Effector CD8-positive, alpha-beta T cell (primary cell): Measurements from ENCODE around the gene EIPR1.
"Not testable (repeated sequence)": the region's sequence is repeated elsewhere in the genome, so short reads cannot be mapped to it uniquely, and the experiment has no call there.

Experiments
- DNase-seq: peaks from one replicate; lab custom pipeline; 2025; lab: John Stamatoyannopoulos, UW

EIPR1 gene

DNA sequence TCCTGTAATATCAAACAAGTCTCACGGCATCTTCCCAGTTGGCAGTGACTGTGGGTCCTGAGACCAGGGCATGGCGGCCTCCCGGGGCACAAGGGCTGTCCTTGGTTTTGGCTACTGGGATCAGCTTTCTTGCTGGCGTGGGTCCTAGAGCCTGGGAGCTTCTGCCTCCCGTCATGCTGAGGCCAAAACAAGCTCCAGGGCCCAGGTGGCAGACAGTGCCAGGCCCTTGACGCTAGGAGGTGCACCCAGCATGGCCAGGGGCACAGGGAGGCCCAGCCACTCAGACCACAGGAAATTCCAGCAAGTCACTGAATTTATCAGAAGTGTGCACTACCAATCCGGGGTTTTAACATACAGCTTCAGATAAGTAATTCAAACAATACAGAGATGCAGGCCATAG lies 184.7 kb downstream of the EIPR1 start:
- no peak for DNase-seq

DNA sequence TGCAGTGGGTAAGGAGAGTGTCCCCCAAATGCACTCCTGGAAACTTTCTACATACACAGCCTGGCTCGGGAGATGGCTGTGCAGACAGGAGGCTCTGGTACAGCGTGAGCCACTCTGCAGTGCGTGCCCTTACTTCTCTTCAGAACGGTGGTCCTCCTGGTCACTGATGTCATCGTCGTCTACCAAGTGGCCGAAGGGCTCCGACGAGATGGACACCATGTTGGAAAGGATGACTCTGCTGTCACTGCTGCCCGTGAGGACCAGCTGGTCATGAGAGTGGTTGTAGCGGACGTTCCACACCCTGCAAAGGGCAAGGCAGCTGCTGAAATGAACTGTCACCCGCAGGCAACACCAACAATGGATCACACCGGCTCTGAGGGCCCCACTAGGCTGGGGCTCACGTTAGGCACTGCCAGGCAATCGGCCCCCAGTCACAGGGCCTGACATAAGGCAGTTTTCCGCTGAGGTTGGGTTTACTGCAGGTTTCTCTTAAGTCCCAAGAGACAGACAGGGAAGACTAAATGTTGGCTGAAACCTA lies 185.3 kb downstream of the EIPR1 start:
- no peak for DNase-seq

DNA sequence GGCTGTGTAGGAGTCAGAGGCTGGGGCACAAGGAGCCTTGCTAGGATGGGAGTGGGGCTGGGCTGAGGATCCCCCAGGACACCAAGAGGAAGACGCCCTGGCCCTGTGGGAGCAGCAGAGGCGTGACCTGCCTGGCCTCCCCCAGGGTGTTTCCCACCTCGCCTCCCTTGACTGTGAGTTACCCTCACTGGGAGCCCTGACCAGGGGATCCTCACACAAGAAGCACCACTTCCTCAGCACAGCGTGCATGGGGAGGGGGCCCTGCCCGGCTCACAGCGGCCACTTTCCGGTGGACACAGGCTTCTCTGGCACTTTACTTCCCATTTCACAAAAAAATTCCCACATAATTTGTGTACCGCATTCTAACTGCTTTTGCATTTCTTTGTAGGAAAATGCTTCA lies 187.7 kb downstream of the EIPR1 start:
- DNase-seq, result no peak

DNA sequence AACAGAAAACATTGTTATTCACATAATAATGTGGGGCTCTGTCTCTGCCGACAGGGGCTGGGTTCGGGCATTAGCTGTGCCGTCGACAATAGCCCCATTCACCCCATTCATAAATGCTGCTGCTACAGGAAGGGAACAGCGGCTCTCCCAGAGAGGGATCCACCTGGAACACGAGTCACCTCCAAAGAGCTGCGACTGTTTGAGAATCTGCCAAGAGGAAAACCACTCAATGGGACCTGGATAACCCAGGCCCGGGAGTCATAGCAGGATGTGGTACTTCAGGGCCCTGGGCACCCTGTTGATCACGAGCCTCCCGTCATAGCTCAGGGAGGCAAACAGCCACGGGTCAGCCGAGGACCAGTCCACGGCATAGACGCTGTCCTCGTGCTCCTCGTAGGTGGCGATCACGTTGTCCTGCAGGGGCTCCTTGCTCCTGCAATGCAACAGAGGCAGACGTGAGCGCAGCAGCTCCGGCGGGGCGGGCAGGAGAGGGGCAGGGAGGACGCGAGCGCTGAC lies 188.5 kb downstream of the EIPR1 start:
- DNase-seq, result no peak

DNA sequence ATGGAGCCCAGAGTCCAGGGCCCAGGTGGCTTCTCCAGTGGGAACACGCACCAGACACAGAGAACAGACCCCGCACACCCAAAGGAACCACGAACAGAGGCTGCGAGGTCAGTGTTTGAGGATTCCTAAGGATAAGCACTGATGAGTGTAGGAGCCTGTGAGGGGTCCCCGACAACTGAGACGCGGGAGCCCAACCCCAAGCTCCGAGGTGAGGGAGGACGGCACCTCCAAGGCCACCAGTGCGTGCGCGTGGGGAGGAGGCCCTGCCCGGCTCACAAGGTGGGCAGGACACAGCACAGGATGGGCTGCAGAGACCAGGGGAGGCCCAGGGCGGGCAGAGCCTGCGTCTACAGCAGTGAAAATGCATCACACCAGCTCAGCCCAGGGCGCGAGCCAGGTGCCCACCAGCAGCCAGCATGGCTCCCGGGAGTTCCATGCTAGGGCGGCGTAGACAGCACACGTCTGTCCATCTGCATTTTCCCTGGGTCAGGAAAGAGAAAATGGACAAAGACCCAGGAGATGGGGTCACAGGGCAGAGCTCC lies 189.1 kb downstream of the EIPR1 start:
- DNase-seq, result no peak

DNA sequence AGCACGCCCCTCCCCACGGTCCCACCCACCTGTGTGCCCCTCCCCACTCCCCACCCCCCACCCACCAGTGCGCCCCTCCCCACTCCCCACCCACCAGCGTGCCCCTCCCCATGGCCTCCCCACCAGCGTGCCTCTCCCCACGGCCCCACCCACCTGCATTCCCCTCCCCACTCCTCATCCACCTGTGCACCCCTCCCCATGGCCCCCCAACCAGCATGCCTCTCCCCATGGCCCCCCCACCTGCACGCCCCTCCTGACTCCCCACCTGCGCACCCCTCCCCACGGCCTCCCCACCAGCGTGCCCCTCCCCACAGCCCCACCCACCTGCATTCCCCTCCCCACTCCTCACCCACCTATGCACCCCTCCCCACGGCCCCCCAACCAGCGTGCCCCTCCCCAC lies 190.2 kb downstream of the EIPR1 start:
- DNase-seq, result no peak

DNA sequence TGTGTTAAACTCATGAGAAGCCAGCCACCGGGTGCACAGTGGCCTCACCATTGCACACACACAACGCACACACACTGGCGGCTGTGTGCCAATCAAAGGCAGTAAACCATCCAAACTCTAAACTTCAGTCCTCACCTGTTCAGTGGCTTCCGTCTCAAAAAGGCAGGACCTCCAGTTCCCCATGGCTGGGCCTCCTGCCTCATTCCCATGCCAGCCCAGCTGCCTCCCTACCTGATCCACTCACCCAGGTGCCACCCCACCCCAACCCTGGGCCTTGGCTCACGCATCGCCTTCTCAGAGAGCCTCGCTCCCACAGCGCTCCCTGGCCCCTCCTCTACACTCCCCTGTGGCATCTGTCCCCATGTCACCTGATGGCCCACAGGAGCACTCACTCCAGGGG lies 190.9 kb downstream of the EIPR1 start:
- DNase-seq, result no peak

DNA sequence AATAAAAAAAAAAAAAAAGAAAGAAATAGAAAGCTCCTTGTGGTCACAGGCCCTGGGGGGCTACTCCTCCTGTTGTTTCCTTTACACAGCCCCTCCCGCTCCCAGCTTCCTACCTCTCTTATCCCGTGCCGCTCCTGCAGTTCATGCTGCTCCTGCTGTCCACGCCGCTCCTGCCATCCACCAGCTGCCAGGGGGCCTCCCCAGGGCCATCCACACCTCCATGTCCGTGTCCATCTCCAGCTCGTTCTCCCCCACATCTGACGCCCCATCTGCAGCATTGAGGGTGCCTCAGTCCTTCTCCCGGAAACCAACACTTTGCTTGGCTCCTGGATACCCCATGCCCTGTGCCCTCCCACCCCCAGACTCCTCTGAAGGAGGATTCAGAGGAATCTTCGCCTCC lies 191.7 kb downstream of the EIPR1 start:
- no peak for DNase-seq

DNA sequence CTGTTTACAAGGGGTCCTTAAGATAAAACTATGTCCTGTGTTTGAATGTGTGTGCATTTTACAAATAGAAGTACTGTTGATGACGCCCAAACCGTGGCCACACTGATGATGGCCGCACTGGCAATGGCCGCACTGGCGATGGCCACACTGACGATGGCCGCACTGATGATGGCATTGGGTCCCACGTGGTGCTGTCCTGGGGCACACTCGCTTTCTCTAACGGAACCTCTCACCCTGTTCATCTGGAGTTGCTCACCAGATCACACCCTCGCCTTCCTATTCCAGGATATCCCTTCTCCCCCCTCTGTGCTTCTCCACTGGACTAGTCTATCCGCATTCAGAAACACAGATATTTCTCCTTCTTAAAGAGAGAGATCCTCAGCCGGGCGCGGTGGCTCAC lies 192.4 kb downstream of the EIPR1 start:
- no peak for DNase-seq

DNA sequence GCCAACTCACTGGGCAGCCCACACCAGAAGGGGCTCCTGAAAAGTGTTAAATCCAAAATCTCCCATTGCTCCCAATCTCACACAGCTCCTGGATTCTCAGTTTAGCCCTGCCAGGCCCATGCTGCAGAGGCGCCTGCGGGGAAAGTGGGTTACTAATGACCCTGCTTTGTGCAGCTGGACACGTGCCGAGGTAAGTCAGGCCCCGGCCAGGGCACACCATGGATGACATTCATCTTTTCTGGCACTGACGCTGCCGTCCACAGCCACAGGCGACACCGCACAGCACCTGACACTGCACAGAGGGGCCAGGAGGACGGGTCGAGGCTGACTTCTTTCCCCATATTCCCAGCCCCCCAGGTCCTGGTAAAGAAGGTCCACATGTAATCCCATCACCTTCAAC lies 193.5 kb downstream of the EIPR1 start:
- no peak for DNase-seq

DNA sequence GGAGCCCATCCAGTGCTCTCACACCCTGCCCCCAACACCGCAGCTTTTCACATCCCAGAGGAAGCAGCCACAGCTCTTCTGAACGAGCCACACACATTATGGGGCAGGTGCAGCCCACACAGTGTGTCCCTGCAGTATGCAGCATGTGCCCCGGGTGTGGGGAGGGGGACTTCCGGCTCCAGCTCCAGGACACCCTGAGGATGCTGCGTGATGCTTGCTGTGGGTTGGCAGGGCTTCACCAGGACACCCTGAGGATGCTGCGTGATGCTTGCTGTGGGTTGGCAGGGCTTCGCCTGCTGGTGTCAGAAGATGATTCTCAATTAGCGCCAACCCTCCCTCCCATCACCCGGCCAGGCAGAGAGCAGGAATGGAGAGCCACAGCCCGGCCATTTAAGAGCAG lies 193.9 kb downstream of the EIPR1 start:
- no peak for DNase-seq

DNA sequence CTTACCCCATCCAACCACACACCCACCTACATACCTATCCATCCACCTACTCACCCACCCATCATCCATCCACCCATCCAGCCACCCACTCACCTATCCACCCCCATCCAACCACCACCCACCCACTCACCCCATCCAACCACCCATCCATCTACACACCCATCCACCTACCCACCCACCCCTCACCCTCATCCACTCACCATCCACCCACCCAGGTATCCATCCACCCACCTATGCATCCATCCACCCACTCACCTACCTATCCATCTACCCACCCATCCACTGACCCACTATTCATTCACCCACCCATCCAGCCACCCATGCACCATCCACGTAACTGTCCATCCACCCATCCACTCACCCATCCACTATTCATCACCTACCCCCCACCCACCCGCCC lies 194.8 kb downstream of the EIPR1 start:
- no peak for DNase-seq

DNA sequence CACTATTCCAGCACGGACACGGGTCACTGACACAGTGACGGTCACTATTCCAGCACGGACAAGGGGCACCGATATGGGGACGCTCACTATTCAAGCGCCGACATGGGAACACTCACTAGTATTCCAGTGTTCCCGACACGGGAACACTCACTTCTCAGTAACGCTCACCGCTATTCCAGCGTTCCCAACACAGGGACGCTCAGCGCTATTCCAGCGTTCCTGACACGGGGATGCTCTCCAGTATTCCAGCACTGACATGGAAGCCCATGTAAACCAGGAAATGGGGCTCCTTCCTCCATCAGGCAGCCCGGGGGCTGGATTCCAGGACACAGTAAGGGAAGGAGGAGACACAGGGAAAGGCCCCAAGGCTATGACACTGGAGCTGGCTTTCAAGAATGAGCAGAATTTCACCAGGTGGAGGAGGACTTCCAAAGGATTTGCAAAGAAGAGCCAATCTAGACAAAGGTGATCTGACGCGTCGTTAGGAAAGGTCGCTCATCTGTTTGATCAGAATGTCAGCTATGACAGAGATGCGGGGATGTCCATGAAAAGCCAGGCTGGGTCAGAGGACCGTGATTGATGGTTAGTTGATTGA lies 196.1 kb downstream of the EIPR1 start:
- DNase-seq, result no peak

DNA sequence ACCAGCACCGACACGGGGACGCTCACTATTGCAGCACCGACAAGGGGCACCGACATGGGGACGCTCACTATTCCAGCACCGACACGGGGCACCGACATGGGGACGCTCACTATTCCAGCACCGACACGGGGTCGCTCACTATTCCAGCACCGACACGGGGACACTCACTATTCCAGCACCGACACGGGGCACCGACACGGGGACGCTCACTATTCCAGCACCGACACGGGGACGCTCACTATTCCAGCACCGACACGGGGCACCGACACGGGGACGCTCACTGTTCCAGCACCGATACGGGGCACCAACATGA lies 196.8 kb downstream of the EIPR1 start:
- DNase-seq, result not testable (repeated sequence)

DNA sequence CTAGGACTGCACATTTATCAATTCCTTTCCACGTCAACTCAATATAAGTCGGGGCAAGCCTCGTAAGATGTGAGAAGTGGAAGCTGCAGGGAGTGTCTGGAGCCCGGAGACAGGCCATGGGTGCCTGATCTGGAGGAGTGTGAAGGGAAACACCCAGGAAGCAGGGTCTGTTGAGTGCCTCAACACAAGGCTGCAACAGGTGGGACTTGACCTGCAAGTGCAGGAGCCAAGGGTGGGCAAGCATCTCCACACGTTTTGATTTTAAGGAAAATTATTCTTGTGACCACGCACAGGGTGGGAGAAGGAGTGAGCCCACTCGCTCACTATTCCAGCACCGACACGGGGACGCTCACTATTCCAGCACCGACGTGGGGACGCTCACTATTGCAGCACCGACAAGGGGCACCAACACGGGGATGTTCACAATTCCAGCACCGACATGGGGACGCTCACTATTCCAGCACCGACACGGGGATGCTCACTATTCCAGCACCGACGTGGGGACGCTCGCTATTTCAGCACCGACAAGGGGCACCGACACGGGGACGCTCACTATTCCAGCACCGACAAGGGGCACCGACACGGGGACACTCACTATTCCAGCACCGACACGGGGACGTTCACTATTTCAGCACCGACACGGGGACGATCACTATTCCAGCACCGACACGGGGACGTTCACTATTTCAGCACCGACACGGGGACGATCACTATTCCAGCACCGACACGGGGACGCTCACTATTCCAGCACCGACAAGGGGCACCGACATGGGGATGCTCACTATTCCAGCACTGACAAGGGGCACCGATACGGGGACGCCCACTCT lies 197.3 kb downstream of the EIPR1 start:
- no peak for DNase-seq

DNA sequence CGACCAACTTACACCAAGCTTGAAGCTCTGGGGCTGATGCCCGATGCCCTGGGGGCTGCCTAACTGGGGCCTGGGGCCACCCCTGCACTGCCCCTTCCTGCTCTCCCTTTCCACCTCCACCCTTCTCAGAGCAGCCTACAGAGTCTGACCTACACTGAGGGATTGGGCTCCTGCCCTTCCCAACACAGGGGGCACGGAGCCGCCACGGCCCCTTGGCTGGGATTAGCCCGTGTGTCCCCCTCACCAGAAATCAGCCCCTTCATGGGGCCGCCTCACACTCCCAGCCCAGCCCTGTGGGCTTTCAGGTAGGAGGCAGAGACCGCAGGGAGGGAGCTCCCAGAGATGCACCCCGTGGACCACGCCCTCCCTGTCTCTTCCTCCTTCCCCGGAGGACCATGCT lies 198.0 kb downstream of the EIPR1 start:
- DNase-seq, result no peak

DNA sequence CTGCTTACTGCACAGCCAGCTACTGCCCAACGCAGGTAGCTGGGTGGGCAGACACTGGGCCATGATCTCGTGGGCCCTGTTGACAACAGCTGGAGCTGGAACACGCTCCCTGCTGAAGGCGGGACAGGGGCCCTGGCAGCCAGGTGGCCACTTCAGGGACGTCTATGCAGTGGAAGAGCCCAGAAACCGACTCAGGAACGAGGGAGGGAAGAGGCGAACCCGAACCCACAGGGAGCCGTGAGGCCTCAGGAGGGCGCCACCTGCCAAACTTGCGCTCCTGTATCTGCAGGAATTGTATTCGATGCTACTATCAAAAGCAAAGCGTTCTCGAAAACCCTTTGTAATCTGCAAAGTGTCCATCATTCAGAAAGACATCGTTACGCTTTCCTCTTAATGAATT lies 198.4 kb downstream of the EIPR1 start:
- no peak for DNase-seq

DNA sequence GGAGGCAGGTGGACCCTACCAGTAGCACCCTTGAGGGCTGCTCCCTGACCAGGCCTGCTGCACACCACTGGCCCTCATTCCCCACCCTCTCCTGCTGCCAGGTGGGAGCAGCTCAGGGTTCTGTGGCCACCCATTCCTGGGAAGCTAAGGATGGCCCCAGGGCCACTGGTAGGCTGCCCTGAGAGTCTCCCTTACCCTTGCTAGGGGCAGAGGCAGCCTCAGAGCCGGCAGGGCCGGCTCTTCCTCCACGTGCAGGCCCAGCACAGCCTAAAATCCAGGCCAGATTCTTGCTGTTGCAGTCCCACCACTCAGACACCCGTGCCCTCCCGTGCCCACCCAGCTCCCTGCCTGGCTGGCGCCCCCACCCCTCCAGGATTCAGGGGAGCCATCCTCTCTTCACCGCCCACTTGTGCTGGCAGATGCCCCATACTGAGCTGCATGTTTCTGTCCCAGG lies 199.0 kb downstream of the EIPR1 start:
- no peak for DNase-seq

DNA sequence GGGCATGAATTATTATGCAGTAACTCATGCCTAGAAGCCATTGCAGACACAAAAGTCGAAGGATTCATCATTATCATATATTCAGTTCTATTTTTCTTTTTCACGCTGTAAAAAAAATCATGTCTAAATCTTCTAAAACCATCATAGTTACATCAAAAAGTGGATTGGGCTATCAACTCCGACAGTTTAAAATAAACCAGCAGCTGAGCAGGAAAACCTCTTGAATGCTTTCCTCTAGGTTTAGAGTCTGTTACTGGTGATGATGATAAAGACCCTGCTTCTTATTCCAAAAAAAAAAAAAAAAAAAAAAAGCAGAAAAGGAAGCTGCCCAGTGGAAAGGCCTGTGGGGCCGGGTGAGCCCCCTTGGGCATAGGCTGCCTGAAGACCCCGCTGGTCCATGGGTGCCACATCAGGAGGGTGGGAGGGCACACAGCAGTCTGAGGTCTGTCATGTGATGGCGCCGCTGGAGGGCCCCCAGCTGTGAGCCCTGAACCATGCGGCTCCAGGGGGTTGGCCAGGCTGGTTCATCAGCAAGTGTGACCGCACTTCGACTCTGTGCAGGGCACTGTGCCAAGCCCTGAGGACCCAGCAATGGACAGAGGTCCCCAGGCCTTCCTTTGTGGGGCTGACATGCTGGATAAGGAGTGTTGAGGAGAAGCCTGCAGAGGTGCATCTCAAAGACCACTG lies 199.6 kb downstream of the EIPR1 start:
- DNase-seq, result no peak

DNA sequence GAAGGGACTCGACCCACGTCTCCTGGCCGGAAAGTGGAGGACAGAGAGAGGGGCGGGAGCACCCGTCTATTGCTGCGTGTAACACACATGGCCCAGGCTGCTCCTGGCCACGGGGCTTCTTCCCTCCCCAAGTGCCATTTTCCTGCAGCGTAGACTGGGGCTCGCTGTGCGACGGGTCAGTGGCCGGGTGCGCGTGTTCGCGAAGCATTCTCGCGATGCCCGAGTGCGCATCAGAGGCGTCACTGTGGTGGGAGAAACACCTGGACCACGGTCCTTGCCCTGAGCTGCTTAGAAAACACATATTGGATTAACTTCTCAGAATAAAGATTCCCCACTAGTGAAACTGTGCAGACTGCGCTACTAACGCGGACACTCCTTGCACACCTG lies 200.8 kb downstream of the EIPR1 start:
- DNase-seq, result no peak

DNA sequence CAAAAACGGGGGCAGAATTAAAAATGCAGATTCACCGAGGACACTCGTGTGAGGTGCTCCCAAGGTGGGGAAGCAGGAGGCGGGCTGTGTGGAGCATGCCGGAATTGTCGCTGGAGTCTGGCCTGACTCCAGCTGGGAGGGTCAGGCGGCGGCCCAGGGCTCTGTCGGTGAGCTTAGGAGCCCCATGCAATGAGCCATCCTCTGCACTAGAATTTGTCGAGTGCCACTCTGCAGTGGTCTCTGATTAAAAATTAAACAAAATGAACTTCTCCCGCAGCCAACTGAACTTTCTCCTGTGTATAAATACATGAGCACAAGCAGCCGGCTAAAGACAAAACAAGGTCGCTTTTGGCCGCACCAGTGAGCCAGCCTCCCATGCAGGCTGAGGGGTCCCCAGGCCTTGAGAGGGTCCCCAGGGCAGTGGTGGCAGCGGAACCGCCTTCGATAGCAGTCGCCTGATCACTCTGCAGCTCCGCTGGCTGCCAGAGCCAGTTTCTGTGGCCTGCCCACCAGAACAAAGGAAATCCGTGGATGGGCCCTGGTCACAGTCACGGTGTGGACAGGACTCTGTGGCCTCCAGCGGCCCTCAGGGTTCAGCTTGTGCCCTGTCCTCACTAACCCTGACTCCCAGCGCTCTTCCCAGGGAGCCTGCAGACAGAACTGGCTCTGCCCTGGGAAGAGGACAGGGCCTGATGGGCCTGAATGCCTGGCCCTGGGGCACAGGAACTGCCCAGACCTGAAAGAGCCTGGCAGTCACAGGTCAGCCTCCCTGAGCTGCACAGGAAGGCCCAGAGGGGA lies 201.3 kb downstream of the EIPR1 start:
- DNase-seq, result no peak

DNA sequence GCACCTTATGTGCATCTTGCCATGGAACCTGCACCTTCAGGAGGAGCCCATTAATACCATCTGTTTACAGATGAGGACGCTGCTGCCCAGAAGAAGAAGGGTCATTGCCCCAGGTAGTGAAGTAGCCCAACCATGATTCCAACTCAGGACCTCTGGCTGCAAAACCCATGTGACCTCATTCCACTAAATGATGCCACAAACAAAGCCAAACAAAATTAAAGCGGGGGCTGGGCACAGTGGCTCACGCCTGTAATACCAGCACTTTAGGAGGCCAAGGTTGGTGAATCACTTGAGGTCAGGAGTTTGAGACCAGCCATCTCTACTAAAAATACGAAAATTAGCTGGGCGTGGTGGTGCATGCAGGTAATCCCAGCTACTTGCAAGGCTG lies 202.1 kb downstream of the EIPR1 start:
- no peak for DNase-seq
